22Rv1 (cell line): ENCODE results near the gene SORCS2.

Experiments used
- ZFX ChIP-seq: fragments of 450-650 bp; IDR thresholded peaks from 2 replicates; pipeline ENCODE4 v1.6.1; 2017; ENCODE audit warnings: antibody characterized with exemption, borderline replicate concordance
- TF ChIP-seq, protein P1 (sequence below): fragments of 450-650 bp; IDR thresholded peaks from 2 replicates; pipeline ENCODE4 v1.5.1; 2017; ENCODE audit warnings: mild to moderate bottlenecking

DNA sequence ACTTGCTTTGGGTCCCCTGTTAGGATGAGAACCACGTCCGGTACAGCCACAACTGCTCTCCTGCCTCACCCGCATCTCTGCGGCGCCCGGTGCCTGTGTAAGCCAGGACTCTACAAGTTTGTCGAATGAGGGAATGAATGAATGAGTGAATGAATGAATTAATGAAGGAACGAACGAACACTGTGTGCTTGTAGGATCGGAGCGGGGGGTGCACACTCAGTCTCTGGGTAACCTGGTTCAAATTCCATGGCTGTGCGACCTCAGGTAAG is 443.8 kb downstream of the SORCS2 start:
- TF ChIP-seq, protein P1, sequence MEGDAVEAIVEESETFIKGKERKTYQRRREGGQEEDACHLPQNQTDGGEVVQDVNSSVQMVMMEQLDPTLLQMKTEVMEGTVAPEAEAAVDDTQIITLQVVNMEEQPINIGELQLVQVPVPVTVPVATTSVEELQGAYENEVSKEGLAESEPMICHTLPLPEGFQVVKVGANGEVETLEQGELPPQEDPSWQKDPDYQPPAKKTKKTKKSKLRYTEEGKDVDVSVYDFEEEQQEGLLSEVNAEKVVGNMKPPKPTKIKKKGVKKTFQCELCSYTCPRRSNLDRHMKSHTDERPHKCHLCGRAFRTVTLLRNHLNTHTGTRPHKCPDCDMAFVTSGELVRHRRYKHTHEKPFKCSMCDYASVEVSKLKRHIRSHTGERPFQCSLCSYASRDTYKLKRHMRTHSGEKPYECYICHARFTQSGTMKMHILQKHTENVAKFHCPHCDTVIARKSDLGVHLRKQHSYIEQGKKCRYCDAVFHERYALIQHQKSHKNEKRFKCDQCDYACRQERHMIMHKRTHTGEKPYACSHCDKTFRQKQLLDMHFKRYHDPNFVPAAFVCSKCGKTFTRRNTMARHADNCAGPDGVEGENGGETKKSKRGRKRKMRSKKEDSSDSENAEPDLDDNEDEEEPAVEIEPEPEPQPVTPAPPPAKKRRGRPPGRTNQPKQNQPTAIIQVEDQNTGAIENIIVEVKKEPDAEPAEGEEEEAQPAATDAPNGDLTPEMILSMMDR, result no peak
- no peak for TF ChIP-seq ZFX
